Astrocyte (in vitro differentiated cells and primary cell): ENCODE measurements around the gene CCDC81.

Experiments
- CTCF ChIP-seq: IDR thresholded peaks from 2 replicates; pipeline ENCODE4 v1.5.1; 2011; ENCODE audit warnings: low read depth, mild to moderate bottlenecking, inconsistent platforms, low read length, moderate library complexity; ENCODE audit not compliant: insufficient read depth
- EZH2 ChIP-seq: IDR thresholded peaks from 2 replicates; pipeline ENCODE4 v1.6.1; 2012; ENCODE audit warnings: mild to moderate bottlenecking, low read length, inconsistent platforms; ENCODE audit not compliant: insufficient read depth

GRCh38 chr11:86355256-86355655, 19.4 kb upstream of the CCDC81 start:
- no peak for TF ChIP-seq CTCF
- TF ChIP-seq EZH2: no peak
